ENCODE results near the gene MAST3.
A peak's percentile ranks its signal among the peaks of the same experiment; 100 is the strongest.

The MAST3 gene

GRCh38 chr19:18159810-18160209 is 62.2 kb downstream of the MAST3 start:
- no peak for DNase-seq (ENCODE audit: low read depth)

GRCh38 chr19:18160493-18160970 is 63.0 kb downstream of the MAST3 start:
- DNase-seq (ENCODE audit: low read depth), result no peak

GRCh38 chr19:18160971-18161635 is 63.5 kb downstream of the MAST3 start:
- peak; percentile 85 for DNase-seq (ENCODE audit: low read depth)

GRCh38 chr19:18161636-18162002 is 64.0 kb downstream of the MAST3 start:
- no peak for DNase-seq (ENCODE audit: low read depth)

- no peak for DNase-seq (ENCODE audit: low read depth)
Measured at GRCh38 chr19:18164072-18164471, 66.5 kb downstream of the MAST3 start.

- DNase-seq (ENCODE audit: low read depth), result no peak
Measured at GRCh38 chr19:18165794-18166544, 68.4 kb downstream of the MAST3 start.

GRCh38 chr19:18167011-18167410 is 69.4 kb downstream of the MAST3 start:
- no peak for DNase-seq (ENCODE audit: low read depth)

- DNase-seq (ENCODE audit: low read depth), result no peak
Measured at GRCh38 chr19:18167975-18168645, 70.5 kb downstream of the MAST3 start.

- no peak for DNase-seq (ENCODE audit: low read depth)
Measured at GRCh38 chr19:18168673-18169381, 71.2 kb downstream of the MAST3 start.

- no peak for DNase-seq (ENCODE audit: low read depth)
Measured at GRCh38 chr19:18170714-18171255, 73.2 kb downstream of the MAST3 start.

- no peak for DNase-seq (ENCODE audit: low read depth)
Measured at GRCh38 chr19:18171605-18172327, 74.2 kb downstream of the MAST3 start.

GRCh38 chr19:18172331-18173053 is 74.9 kb downstream of the MAST3 start:
- DNase-seq (ENCODE audit: low read depth), result no peak

- DNase-seq (ENCODE audit: low read depth), result no peak
Measured at GRCh38 chr19:18173054-18173571, 75.5 kb downstream of the MAST3 start.

- no peak for DNase-seq (ENCODE audit: low read depth)
Measured at GRCh38 chr19:18173572-18174288, 76.2 kb downstream of the MAST3 start, which contains the start of gene IFI30. Gene IFI30, plus strand, starts transcription at chr19:18173813. Its CDS starts 29 bp downstream, at chr19:18173842.

GRCh38 chr19:18174983-18175382 is 77.4 kb downstream of the MAST3 start:
- DNase-seq (ENCODE audit: low read depth), result no peak

GRCh38 chr19:18176367-18177310 is 79.1 kb downstream of the MAST3 start:
- DNase-seq (ENCODE audit: low read depth), result no peak

GRCh38 chr19:18179957-18180356 is 82.4 kb downstream of the MAST3 start:
- no peak for DNase-seq (ENCODE audit: low read depth)

GRCh38 chr19:18183529-18183928 is 86.0 kb downstream of the MAST3 start:
- DNase-seq (ENCODE audit: low read depth), result no peak

- no peak for DNase-seq (ENCODE audit: low read depth)
Measured at GRCh38 chr19:18185538-18185937, 88.0 kb downstream of the MAST3 start.

Data from stimulated activated CD8-positive, alpha-beta memory T cell treated with anti-CD3 and anti-CD28 coated beads, Interleukin-15, amount 100 ng/mL, for 24 hours (primary cell).